ENCODE results near the gene PBX1. TPM values are rescaled to one million over a fixed set of nuclear protein-coding genes. Genes with fewer than 3 reads are reported as not detected.

The PBX1 gene
- total and polyA plus RNA-seq, 4 donors: 7.8 to 112 (median 33.5) TPM

DNA sequence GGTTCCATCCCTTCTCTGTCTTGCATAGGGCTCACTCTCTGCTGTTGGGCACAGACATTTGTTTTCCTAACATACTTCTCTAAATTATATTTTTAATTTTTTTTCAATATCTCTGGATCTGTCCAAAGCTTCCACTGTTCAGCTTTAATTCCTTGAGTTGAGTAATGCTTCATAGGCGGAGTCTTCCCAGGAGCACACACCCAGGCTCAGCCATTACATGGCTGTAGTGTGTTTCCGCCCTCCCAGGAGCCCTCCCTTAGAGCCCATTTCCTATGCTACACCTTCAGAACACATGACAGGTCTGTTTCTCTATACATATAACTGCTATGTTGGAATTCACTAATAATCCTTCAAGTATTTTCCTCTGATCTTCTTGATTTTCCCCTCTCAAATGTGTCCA, 297.4 kb downstream of the PBX1 start:
- no peak overlapping the region for H3K9ac ChIP-seq (ENCODE audit: insufficient read depth in 1 of 2, low read length in 2 of 2)
- no peaks in the 10 kb centered on the region for H3K27me3 ChIP-seq (ENCODE audit: control insufficient read depth in 3 of 3, insufficient read depth in 3 of 3, low read length in 2 of 3)
- ATAC-seq (ENCODE audit: insufficient read depth, low FRiP score): no peak
- H3K9me3 ChIP-seq (ENCODE audit: control insufficient read depth in 4 of 4, insufficient read depth in 3 of 4, low read length in 3 of 4): peaks cover 0 to 3% (median 0%) of the 10 kb centered on the region in 4 donors
- TF ChIP-seq, protein P1, sequence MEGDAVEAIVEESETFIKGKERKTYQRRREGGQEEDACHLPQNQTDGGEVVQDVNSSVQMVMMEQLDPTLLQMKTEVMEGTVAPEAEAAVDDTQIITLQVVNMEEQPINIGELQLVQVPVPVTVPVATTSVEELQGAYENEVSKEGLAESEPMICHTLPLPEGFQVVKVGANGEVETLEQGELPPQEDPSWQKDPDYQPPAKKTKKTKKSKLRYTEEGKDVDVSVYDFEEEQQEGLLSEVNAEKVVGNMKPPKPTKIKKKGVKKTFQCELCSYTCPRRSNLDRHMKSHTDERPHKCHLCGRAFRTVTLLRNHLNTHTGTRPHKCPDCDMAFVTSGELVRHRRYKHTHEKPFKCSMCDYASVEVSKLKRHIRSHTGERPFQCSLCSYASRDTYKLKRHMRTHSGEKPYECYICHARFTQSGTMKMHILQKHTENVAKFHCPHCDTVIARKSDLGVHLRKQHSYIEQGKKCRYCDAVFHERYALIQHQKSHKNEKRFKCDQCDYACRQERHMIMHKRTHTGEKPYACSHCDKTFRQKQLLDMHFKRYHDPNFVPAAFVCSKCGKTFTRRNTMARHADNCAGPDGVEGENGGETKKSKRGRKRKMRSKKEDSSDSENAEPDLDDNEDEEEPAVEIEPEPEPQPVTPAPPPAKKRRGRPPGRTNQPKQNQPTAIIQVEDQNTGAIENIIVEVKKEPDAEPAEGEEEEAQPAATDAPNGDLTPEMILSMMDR (IDR thresholded peaks at IDR 0.05; ENCODE audit: control extremely low read depth, extremely low read depth): no peak
- H3K4me1 ChIP-seq (ENCODE audit: control insufficient read depth in 5 of 5, insufficient read depth in 5 of 5, low read length in 5 of 5): peaks cover 0 to 23% (median 0%) of the 10 kb centered on the region in 5 donors
- 91 to 95% methylated on average over 2 of the region's 2 CpGs for WGBS, 2 donors
- no peak overlapping the region for H3K27ac ChIP-seq (ENCODE audit: low read depth in 1 of 2, low read length in 1 of 2)
- no peak for DNase-seq
- no peaks in the 10 kb centered on the region for H3K36me3 ChIP-seq (ENCODE audit: control insufficient read depth in 4 of 4, insufficient read depth in 4 of 4, low read length in 4 of 4)
- no peak overlapping the region for H3K4me3 ChIP-seq

DNA sequence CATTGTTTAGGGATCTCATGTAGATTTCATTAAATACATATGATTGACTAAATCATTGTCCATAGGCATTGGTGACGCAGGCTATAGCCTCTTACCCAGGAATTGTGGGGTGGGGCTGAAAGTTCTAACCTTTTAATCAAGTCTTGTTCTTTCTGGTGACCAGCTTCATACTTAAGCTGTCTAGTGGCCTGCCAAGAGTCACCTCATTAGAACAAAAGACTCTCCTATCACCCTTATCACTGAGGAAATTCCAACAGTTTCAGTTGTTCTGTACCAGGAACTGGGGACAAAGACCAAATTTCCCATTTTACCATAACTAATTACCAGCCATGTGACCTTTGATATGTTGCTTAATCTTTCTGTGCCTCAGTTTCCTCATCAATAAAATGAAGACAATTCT, 298.5 kb downstream of the PBX1 start:
- H3K9me3 ChIP-seq (ENCODE audit: control insufficient read depth in 4 of 4, insufficient read depth in 3 of 4, low read length in 3 of 4): peaks cover 0 to 3% (median 0%) of the 10 kb centered on the region in 4 donors
- 87 to 100% methylated on average over 1 of the region's 1 CpG for WGBS, 2 donors
- H3K27ac ChIP-seq (ENCODE audit: low read depth in 1 of 2, low read length in 1 of 2): no peak overlapping the region
- no peaks in the 10 kb centered on the region for H3K27me3 ChIP-seq (ENCODE audit: control insufficient read depth in 3 of 3, insufficient read depth in 3 of 3, low read length in 2 of 3)
- peaks cover 0 to 20% (median 0%) of the 10 kb centered on the region in 5 donors for H3K4me1 ChIP-seq (ENCODE audit: control insufficient read depth in 5 of 5, insufficient read depth in 5 of 5, low read length in 5 of 5)
- ATAC-seq (ENCODE audit: insufficient read depth, low FRiP score): no peak
- H3K4me3 ChIP-seq: no peak overlapping the region
- no peak for DNase-seq
- TF ChIP-seq, protein P1 (IDR thresholded peaks at IDR 0.05; ENCODE audit: control extremely low read depth, extremely low read depth): no peak
- H3K9ac ChIP-seq (ENCODE audit: insufficient read depth in 1 of 2, low read length in 2 of 2): no peak overlapping the region
- H3K36me3 ChIP-seq (ENCODE audit: control insufficient read depth in 4 of 4, insufficient read depth in 4 of 4, low read length in 4 of 4): no peaks in the 10 kb centered on the region

DNA sequence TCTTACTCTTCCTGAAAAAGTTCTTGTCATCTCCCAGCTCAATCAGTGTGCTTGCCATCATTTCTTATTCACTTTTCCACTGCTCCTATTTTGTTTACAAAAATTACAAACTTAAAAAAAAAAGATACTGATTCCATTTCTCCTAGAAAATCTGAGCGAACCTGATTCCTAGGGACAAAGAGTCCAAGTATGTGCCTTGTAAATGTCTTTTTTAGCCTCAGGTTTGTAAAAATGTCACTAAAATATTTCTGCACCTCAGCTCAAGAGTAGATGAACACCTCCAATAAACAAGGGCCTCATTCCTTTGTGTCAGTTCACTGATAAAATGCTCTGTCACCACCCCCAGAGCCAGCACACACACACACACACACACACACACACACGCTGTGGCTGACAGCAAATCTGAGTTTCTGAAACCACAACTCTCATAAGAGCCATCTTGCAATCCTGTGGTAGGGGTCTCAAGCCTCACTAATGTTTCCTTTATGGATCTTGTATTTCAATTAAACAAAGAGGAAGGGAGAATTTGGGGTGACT, 299.2 kb downstream of the PBX1 start:
- H3K4me3 ChIP-seq: no peak overlapping the region
- H3K4me1 ChIP-seq (ENCODE audit: control insufficient read depth in 5 of 5, insufficient read depth in 5 of 5, low read length in 5 of 5): peaks cover 0 to 20% (median 0%) of the 10 kb centered on the region in 5 donors
- DNase-seq (no peak), ATAC-seq (ENCODE audit: insufficient read depth, low FRiP score) (no peak)
- H3K27me3 ChIP-seq (ENCODE audit: control insufficient read depth in 3 of 3, insufficient read depth in 3 of 3, low read length in 2 of 3): no peaks in the 10 kb centered on the region
- peaks cover 0 to 2% (median 0%) of the 10 kb centered on the region in 4 donors for H3K9me3 ChIP-seq (ENCODE audit: control insufficient read depth in 4 of 4, insufficient read depth in 3 of 4, low read length in 3 of 4)
- TF ChIP-seq, protein P1 (IDR thresholded peaks at IDR 0.05; ENCODE audit: control extremely low read depth, extremely low read depth): no peak
- H3K9ac ChIP-seq (ENCODE audit: insufficient read depth in 1 of 2, low read length in 2 of 2): no peak overlapping the region
- 88 to 90% methylated on average over 2 of the region's 2 CpGs for WGBS, 2 donors
- H3K36me3 ChIP-seq (ENCODE audit: control insufficient read depth in 4 of 4, insufficient read depth in 4 of 4, low read length in 4 of 4): no peaks in the 10 kb centered on the region
- H3K27ac ChIP-seq (ENCODE audit: low read depth in 1 of 2, low read length in 1 of 2): no peak overlapping the region

DNA sequence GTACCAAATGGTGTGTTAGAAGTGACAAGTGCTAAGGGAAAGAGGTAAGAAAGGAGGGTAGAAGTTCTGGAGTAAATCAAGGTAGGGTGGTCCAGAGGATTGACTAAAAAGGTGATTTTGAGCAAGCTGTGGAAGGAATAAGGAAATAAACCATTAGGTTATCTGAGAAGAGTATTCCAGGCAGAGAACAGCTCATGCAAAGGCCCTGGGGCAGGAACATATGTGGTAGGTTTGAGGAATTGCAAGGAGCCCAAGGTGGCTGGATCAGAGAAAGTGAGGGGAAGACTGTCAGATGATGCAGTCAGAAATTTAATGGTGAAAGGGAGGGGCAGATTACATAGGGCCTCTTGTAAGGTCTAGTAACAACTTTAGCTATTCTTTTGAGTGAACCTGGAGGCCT, 302.6 kb downstream of the PBX1 start:
- Histone ChIP-seq H3K27me3 (ENCODE audit: control insufficient read depth in 3 of 3, insufficient read depth in 3 of 3, low read length in 2 of 3) (no peaks in the 10 kb centered on the region), H3K4me1 (ENCODE audit: control insufficient read depth in 5 of 5, insufficient read depth in 5 of 5, low read length in 5 of 5) (peaks cover 0 to 11% (median 0%) of the 10 kb centered on the region in 5 donors), H3K9ac (ENCODE audit: insufficient read depth in 1 of 2, low read length in 2 of 2) (no peak overlapping the region), H3K9me3 (ENCODE audit: control insufficient read depth in 4 of 4, insufficient read depth in 3 of 4, low read length in 3 of 4) (no peaks in the 10 kb centered on the region), H3K36me3 (ENCODE audit: control insufficient read depth in 4 of 4, insufficient read depth in 4 of 4, low read length in 4 of 4) (no peaks in the 10 kb centered on the region), H3K4me3 (no peak overlapping the region), H3K27ac (ENCODE audit: low read depth in 1 of 2, low read length in 1 of 2) (no peak overlapping the region)
- DNase-seq (no peak), ATAC-seq (ENCODE audit: insufficient read depth, low FRiP score) (no peak)
- TF ChIP-seq, protein P1 (IDR thresholded peaks at IDR 0.05; ENCODE audit: control extremely low read depth, extremely low read depth): no peak

Data from lung (tissue), 12 donors.